Right atrium auricular region (tissue), 2 donors: Measurements from ENCODE around the gene EDNRB. TPM values are rescaled to one million over a fixed set of nuclear protein-coding genes. Genes with fewer than 3 reads are reported as not detected.
"Not testable (repeated sequence)": the region's sequence is repeated elsewhere in the genome, so short reads cannot be mapped to it uniquely, and the experiment has no call there.

Experiments used
- DNase-seq: peaks from one replicate; pipeline ENCODE4 v3.0.0-alpha.2; 2019; ENCODE audit warnings: low spot score
- H3K27ac ChIP-seq, 2 donors: fragments of 200-600 bp; sonication (generic); 1 replicate in 1 of 2; 2 replicates in 1 of 2; pipeline ENCODE4 v1.5.1; 2016 to 2019
- H3K27me3 ChIP-seq, 2 donors: fragments of 200-600 bp; sonication (generic); one replicate each; pipeline versions ENCODE4 v1.5.1 to v1.6.0; 2017 to 2019
- H3K36me3 ChIP-seq: fragments of 200-600 bp; sonication (generic); one replicate; pipeline ENCODE4 v1.5.1; 2016
- H3K4me1 ChIP-seq, 2 donors: fragments of 200-600 bp; sonication (generic); one replicate each; pipeline versions ENCODE4 v1.5.1 to v1.6.0; 2017 to 2019
- H3K4me3 ChIP-seq, 2 donors: fragments of 200-600 bp; sonication (generic); 1 replicate in 1 of 2; 2 replicates in 1 of 2; pipeline ENCODE4 v1.5.1; 2017 to 2019; ENCODE audit warnings: mild to moderate bottlenecking in 1 of 2, moderate library complexity in 1 of 2
- H3K9me3 ChIP-seq, 2 donors: fragments of 200-600 bp; sonication (generic); one replicate each; pipeline ENCODE4 v1.5.1; 2019
- total RNA-seq, 2 donors: library from RNA; depleted of rRNA; stranded (reverse); fragments of >200 nt; gene quantifications; one replicate each; pipeline ENCODE4 v1.1.0, GENCODE V29; 2016
- TF ChIP-seq, protein P1 (sequence below), 2 donors: fragments of 200-600 bp; sonication (generic); IDR thresholded peaks; one replicate each; pipeline ENCODE4 v1.5.1; 2019; ENCODE audit warnings: antibody characterized with exemption in 2 of 2

Gene EDNRB
- total RNA-seq, 2 donors from 2014 or later = 52.1 to 68.0 TPM

DNA sequence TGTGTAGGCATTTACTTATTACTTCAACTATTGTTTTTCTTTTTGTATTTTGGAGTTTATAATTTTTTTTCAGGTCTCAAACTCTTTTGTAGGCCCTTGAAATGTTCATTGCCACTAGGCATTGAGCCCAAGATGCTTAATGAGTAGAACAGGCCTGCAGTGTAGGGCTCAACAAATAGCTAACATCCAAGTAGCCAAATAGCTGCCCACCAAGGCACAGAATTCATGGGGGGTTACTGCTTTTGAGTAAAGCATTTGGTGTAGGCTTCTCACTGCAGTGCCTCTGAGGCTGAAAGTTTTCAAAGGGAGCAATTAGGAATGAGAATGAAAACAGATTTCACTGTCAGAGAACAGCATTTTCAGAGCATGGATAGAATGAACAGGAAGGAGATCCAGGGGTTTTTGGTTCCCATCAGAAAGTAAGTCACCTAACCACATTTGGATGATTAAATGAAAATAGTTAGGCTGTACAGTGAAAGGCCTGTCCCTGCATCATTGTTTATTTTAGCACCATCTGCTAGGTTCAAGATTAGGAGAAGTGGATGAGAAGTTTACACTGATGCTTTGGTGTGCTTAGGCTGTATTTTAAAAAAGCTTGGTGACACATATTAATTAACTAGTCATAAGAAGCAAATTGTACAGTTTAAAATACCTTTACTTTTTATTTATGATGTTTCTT, 61.0 kb downstream of the EDNRB start:
- Histone ChIP-seq H3K4me3 (no peak overlapping the region), H3K27ac (no peak overlapping the region), H3K9me3 (no peaks in the 10 kb centered on the region), H3K36me3 (no peaks in the 10 kb centered on the region), H3K4me1 (no peaks in the 10 kb centered on the region), H3K27me3 (no peaks in the 10 kb centered on the region)
- TF ChIP-seq, protein P1, sequence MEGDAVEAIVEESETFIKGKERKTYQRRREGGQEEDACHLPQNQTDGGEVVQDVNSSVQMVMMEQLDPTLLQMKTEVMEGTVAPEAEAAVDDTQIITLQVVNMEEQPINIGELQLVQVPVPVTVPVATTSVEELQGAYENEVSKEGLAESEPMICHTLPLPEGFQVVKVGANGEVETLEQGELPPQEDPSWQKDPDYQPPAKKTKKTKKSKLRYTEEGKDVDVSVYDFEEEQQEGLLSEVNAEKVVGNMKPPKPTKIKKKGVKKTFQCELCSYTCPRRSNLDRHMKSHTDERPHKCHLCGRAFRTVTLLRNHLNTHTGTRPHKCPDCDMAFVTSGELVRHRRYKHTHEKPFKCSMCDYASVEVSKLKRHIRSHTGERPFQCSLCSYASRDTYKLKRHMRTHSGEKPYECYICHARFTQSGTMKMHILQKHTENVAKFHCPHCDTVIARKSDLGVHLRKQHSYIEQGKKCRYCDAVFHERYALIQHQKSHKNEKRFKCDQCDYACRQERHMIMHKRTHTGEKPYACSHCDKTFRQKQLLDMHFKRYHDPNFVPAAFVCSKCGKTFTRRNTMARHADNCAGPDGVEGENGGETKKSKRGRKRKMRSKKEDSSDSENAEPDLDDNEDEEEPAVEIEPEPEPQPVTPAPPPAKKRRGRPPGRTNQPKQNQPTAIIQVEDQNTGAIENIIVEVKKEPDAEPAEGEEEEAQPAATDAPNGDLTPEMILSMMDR (IDR thresholded peaks at IDR 0.05) = no peak
- no peak for DNase-seq

DNA sequence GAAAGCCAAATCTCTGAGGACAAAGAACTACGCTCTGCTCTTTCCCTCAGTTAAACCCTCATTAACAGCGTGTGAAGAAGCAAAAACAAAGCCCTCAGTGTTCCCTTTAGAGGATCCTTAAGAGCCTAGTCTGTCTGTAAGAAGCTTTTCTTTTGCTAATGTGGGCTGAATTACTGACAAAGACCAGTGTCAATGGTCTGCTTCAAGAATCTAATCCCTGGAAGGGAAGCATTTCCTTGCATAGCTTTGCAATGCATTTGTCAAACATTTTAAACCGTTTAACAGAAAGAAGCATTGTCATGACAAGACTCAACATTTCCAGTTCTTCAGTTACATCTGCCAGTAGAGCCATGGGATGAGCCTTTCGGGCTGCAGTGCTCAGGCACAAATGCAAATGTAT, 64.9 kb downstream of the EDNRB start:
- TF ChIP-seq, protein P1 (IDR thresholded peaks at IDR 0.05) = no peak
- no peaks in the 10 kb centered on the region for H3K36me3 ChIP-seq
- H3K27ac ChIP-seq = no peak overlapping the region
- H3K27me3 ChIP-seq = no peaks in the 10 kb centered on the region
- DNase-seq = no peak
- no peak overlapping the region for H3K4me3 ChIP-seq
- peaks cover 0 to 5% of the 10 kb centered on the region in 2 donors for H3K9me3 ChIP-seq
- no peaks in the 10 kb centered on the region for H3K4me1 ChIP-seq

DNA sequence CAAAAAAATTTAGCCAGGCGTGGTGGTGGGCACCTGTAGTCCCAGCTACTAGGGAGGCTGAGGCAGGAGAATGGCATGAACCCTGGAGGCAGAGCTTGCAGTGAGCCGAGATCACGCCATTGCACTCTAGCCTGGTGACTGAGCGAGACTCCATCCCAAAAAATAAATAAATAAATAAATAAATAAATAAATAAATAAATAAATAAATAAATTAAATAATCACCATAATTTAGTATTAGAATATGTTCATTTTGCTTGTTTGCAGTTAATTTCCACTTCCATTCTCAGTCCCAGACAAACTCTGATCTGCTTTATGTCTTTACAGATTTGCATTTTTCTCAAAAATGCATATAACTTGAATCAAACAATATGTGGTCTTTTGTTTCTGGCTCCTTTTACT, 70.6 kb downstream of the EDNRB start:
- H3K9me3 ChIP-seq = peaks cover 0 to 11% of the 10 kb centered on the region in 2 donors
- DNase-seq, H3K4me1 ChIP-seq, H3K27me3 ChIP-seq, H3K4me3 ChIP-seq, H3K36me3 ChIP-seq, H3K27ac ChIP-seq: not testable (repeated sequence)

DNA sequence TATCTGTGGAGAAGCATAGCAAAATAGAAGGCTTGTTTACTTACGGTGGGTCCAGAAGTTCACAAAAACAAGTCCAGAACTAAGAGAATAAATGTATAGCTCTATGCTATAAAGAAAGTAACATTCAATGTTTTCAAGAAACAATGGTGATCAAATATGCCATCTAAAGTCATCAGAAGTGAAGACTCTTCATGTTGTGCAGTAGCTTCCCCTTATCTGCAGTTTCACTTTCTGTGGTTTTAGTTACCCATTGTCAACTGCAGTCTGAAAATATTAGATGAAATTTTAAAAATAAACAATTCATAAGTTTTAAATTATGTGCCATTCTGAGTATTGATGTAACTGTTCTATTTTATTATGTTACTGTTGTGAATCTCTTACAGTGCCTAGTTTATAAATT, 72.5 kb downstream of the EDNRB start:
- Histone ChIP-seq H3K27me3 (no peaks in the 10 kb centered on the region), H3K4me3 (no peak overlapping the region), H3K36me3 (no peaks in the 10 kb centered on the region), H3K4me1 (no peaks in the 10 kb centered on the region), H3K9me3 (peaks cover 0 to 11% of the 10 kb centered on the region in 2 donors), H3K27ac (no peak overlapping the region)
- DNase-seq = no peak
- TF ChIP-seq, protein P1 (IDR thresholded peaks at IDR 0.05) = no peak

Other genes starting within 250 kb of the EDNRB start
- 10 to 100 TPM; 14.9 to 21.9 TPM for gene SLAIN1, start 221.1 kb downstream of the EDNRB start, total RNA-seq